Adrenal gland (tissue), 5 donors: ENCODE data around the gene RPN1.

ENCODE experiments used
- CTCF ChIP-seq, 6 experiments: fragments of 450-650 bp in 4 of 6; fragments of 200-600 bp in 2 of 6; sonication (generic) in 1 of 6; IDR thresholded peaks; 1 replicate in 5 of 6; 2 replicates in 1 of 6; pipeline versions ENCODE4 v1.5.1 to v1.8.0; 2016 to 2021; ENCODE audit warnings: antibody characterized with exemption in 6 of 6, mild to moderate bottlenecking in 2 of 6, moderate library complexity in 1 of 6
- POLR2A ChIP-seq, 2 donors: fragments of 450-650 bp; IDR thresholded peaks; one replicate each; pipeline ENCODE4 v1.6.1; 2017; ENCODE audit warnings: antibody characterized with exemption in 2 of 2, mild to moderate bottlenecking in 2 of 2, moderate library complexity in 1 of 2
- donor health status: DM: no; HTN: no; CAD: no.

DNA sequence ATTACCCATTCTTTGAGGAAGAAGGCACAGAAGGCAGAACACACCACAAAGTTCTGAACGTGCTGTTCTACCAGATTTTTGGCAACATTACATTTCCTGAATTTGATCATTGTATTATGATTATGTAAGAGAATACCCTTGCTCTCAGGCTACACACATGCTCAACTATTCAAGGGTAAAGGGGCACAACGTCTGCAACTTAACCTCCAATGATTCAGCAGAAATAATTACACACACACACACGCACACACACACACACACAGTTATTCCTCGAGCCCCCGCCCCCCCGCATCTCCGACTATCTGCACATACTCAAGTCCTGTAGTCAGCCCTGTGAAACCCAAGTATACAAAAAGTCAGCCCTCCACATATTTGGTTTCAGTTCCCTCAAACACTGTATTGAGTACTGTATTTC is 26.8 kb downstream of the RPN1 start:
- TF ChIP-seq CTCF (IDR thresholded peaks at IDR 0.05) (no peak), POLR2A (IDR thresholded peaks at IDR 0.05) (no peak)
